HepG2 (cell line): ENCODE results near the gene TCEA3. TPM values are rescaled to one million over a fixed set of nuclear protein-coding genes. Genes with fewer than 3 reads are reported as not detected.

ENCODE experiments used
- ATAC-seq: fragments of 200-7000 bp; cut with Tn5 transposase; 3 replicates; pipeline ENCODE4 v1.9.1; 2020; ENCODE audit warnings: mild to moderate bottlenecking, moderate library complexity
- BruUV-seq: library from RNA; stranded (reverse); fragments of 400-500 nt; replicated peaks from 2 replicates; lab custom pipeline; 2021; lab: Mats Ljungman, UMichigan
- CTCF ChIA-PET: fragments of 300-600 bp; formaldehyde crosslinking; extraction: SDS; loops from one replicate; lab custom pipeline; 2021; ENCODE audit warnings: low total read pairs, inconsistent platforms, low intra/inter-chr PET ratio; lab: Yijun Ruan, JAX
- POLR2A ChIA-PET: fragments of 350-600 bp; sonication (Branson Sonifier 250); formaldehyde crosslinking; loops from one replicate; lab custom pipeline; 2020; ENCODE audit warnings: antibody characterized with exemption, inconsistent platforms; lab: Yijun Ruan, JAX
- DNase-seq: peaks from one replicate; pipeline ENCODE4 v3.0.0-alpha.2; 2015; ENCODE audit warnings: low spot score
- FAIRE-seq: peaks from 3 replicates; lab custom pipeline; 2011; peaks lifted over from hg19 to GRCh38; lab: Jason Lieb, UNC
- H2AFZ ChIP-seq: one replicate; pipeline ENCODE4 v1.6.1; 2011; ENCODE audit warnings: low read length, inconsistent platforms
- H3K27ac ChIP-seq: fragments of 300-600 bp; 3 replicates; pipeline ENCODE4 v1.8.0; 2011; ENCODE audit warnings: mixed run types, mild to moderate bottlenecking, mixed read lengths, low read length, inconsistent platforms; ENCODE audit not compliant: insufficient read depth; ENCODE audit errors: extremely low read length
- H3K27me3 ChIP-seq, 2 experiments: fragments of 200-600 bp in 1 of 2; 2 replicates in 1 of 2; 3 replicates in 1 of 2; pipeline versions ENCODE4 v1.6.0 to v1.8.0; 2011; ENCODE audit warnings: low read length in 2 of 2, mild to moderate bottlenecking in 2 of 2, moderate library complexity in 2 of 2, inconsistent platforms in 1 of 2; ENCODE audit not compliant: insufficient read depth in 2 of 2, control insufficient read depth in 1 of 2
- H3K36me3 ChIP-seq, 2 experiments: fragments of 200-600 bp in 1 of 2; replicated peaks in 1 of 2; 2 replicates in 1 of 2; 3 replicates in 1 of 2; pipeline versions ENCODE4 v1.5.1 to v1.8.0; 2011; ENCODE audit warnings: low read length in 2 of 2, inconsistent platforms in 1 of 2; ENCODE audit not compliant: insufficient read depth in 2 of 2, control insufficient read depth in 1 of 2
- H3K4me1 ChIP-seq: 2 replicates; pipeline ENCODE4 v1.5.1; 2012; ENCODE audit warnings: low read length, inconsistent platforms; ENCODE audit not compliant: insufficient read depth
- H3K4me2 ChIP-seq: 2 replicates; pipeline ENCODE4 v1.6.0; 2011; ENCODE audit warnings: low read depth, low read length, inconsistent platforms
- H3K4me3 ChIP-seq, 3 experiments: fragments of 200-600 bp in 1 of 3; sonication (generic), shearing (Covaris generic) in 1 of 3; replicated peaks in 1 of 3; 2 replicates each; pipeline ENCODE4 v1.5.1; 2011 to 2016; ENCODE audit warnings: low read length in 3 of 3, inconsistent platforms in 2 of 3, low read depth in 2 of 3, mild to moderate bottlenecking in 2 of 3, control low read depth in 1 of 3, mixed read lengths in 1 of 3; ENCODE audit not compliant: insufficient read depth in 1 of 3
- H3K79me2 ChIP-seq: one replicate; pipeline ENCODE4 v1.6.1; 2011; ENCODE audit warnings: low read length, inconsistent platforms; ENCODE audit not compliant: insufficient read depth
- H3K9ac ChIP-seq: 2 replicates; pipeline ENCODE4 v1.6.0; 2011; ENCODE audit warnings: mild to moderate bottlenecking, low read depth, low read length, inconsistent platforms; ENCODE audit not compliant: insufficient read depth
- H3K9me3 ChIP-seq: 2 replicates; pipeline ENCODE4 v1.5.1; 2012; ENCODE audit warnings: mild to moderate bottlenecking, low read length
- H4K20me1 ChIP-seq: 2 replicates; pipeline ENCODE4 v1.6.0; 2011; ENCODE audit warnings: inconsistent platforms, mild to moderate bottlenecking, low read length, moderate library complexity; ENCODE audit not compliant: insufficient read depth
- AKNA ChIP-seq: sonication (generic); formaldehyde crosslinking; IDR thresholded peaks from 2 replicates; pipeline ENCODE4 v1.4.0; 2020; ENCODE audit warnings: missing genetic modification reagents, borderline replicate concordance
- ATF7-NPFF ChIP-seq: sonication (generic); formaldehyde crosslinking; IDR thresholded peaks from 2 replicates; pipeline ENCODE4 v1.8.1; 2023; ENCODE audit warnings: mild to moderate bottlenecking, low read depth, missing genetic modification reagents, moderate library complexity
- ERF ChIP-seq: IDR thresholded peaks from 2 replicates; pipeline ENCODE4 v1.6.1; 2018; ENCODE audit warnings: missing biosample characterization, missing genetic modification reagents
- GATAD1 ChIP-seq: IDR thresholded peaks from 2 replicates; pipeline ENCODE4 v1.6.1; 2016; ENCODE audit warnings: missing genetic modification reagents, missing compliant biosample characterization
- JUNB ChIP-seq: sonication (generic); formaldehyde crosslinking; IDR thresholded peaks from 2 replicates; pipeline ENCODE4 v1.8.0; 2022; ENCODE audit warnings: missing genetic modification reagents, mild to moderate bottlenecking, borderline replicate concordance
- KMT2A ChIP-seq: sonication (generic); formaldehyde crosslinking; IDR thresholded peaks from 2 replicates; pipeline ENCODE4 v1.4.0; 2020; ENCODE audit warnings: missing genetic modification reagents
- MAFG ChIP-seq: sonication (generic); formaldehyde crosslinking; IDR thresholded peaks from 2 replicates; pipeline ENCODE4 v1.5.1; 2020; ENCODE audit warnings: mild to moderate bottlenecking, missing genetic modification reagents
- RBAK ChIP-seq: sonication (generic); formaldehyde crosslinking; IDR thresholded peaks from 2 replicates; pipeline ENCODE4 v1.5.1; 2020; ENCODE audit warnings: mild to moderate bottlenecking, missing genetic modification reagents
- SKI ChIP-seq: fragments of 450-650 bp; IDR thresholded peaks from one replicate; pipeline ENCODE4 v1.6.1; 2018; ENCODE audit warnings: mild to moderate bottlenecking; ENCODE audit not compliant: partially characterized antibody
- SOX13 ChIP-seq, 3 experiments: fragments of 450-650 bp in 1 of 3; sonication (generic) in 1 of 3; formaldehyde crosslinking in 1 of 3; IDR thresholded peaks in 2 of 3; conservative IDR thresholded peaks in 1 of 3; 2 replicates each; pipeline versions ENCODE4 v1.5.0 to v1.6.1; 2016 to 2020; ENCODE audit warnings: antibody characterized with exemption in 1 of 3, mild to moderate bottlenecking in 1 of 3, missing compliant biosample characterization in 1 of 3, missing genetic modification reagents in 1 of 3, moderate library complexity in 1 of 3
- SRSF1 ChIP-seq: fragments of 200-400 bp; formaldehyde crosslinking; optimal IDR thresholded peaks from 2 replicates; pipeline ENCODE3; 2017; ENCODE audit warnings: mild to moderate bottlenecking, low read depth, low read length, moderate library complexity
- TBX2 ChIP-seq: sonication (generic); formaldehyde crosslinking; IDR thresholded peaks from 2 replicates; pipeline ENCODE4 v1.5.0; 2020; ENCODE audit warnings: missing genetic modification reagents, mild to moderate bottlenecking, borderline replicate concordance
- ZC3H13 ChIP-seq: sonication (generic); formaldehyde crosslinking; IDR thresholded peaks from 2 replicates; pipeline ENCODE4 v1.8.1; 2023; ENCODE audit warnings: mild to moderate bottlenecking, missing genetic modification reagents, moderate library complexity
- ZIK1 ChIP-seq: sonication (generic); formaldehyde crosslinking; IDR thresholded peaks from 2 replicates; pipeline ENCODE4 v1.5.0; 2020; ENCODE audit warnings: mild to moderate bottlenecking, low read depth, missing genetic modification reagents, borderline replicate concordance
- WGBS: methylation state at CpG from one replicate; pipeline ENCODE4 v1.1.6; 2017; ENCODE audit warnings: low lambda C conversion rate; 5-methylcytosine and 5-hydroxymethylcytosine counted together
- in situ Hi-C: cut with HindIII; loops from 2 replicates; pipeline ENCODE4 v1.10.0; 2017; ENCODE audit warnings: low pct_unique_long_range_greater_than_20kb; ENCODE audit not compliant: extremely low pct_ligation_motif_present
- intact Hi-C: fragments of 100-400 bp; cut with micrococcal nuclease; formaldehyde crosslinking; loops from one replicate; pipeline ENCODE4 v1.10.0; 2022; ENCODE audit not compliant: unreplicated experiment
- polyA plus RNA-seq, 8 experiments: library from polyadenylated mRNA; depleted of rRNA in 3 of 8; stranded (reverse) in 7 of 8; unstranded in 1 of 8; fragments of >200 nt; fragmentation: Illumina TruSeq in 4 of 8; extraction: Trizol in 4 of 8; gene quantifications; 2 replicates each; pipeline versions ENCODE4 v1.2.1 to v1.2.3, GENCODE V29; 2011 to 2016; ENCODE audit warnings: low read depth in 4 of 8, missing spikeins in 1 of 8, mixed read lengths in 1 of 8; ENCODE audit not compliant: insufficient read depth in 1 of 8
- total RNA-seq, 5 experiments: library from RNA; depleted of rRNA; stranded (reverse); fragments of >200 nt; fragmentation: Illumina TruSeq; extraction: Trizol; gene quantifications; 2 replicates each; pipeline ENCODE4 v1.2.3, GENCODE V29; 2016; ENCODE audit warnings: low read depth in 1 of 5
- TF ChIP-seq, protein P1 (sequence below): sonication (generic); formaldehyde crosslinking; IDR thresholded peaks from 2 replicates; pipeline ENCODE4 v1.4.0; 2020; ENCODE audit warnings: mild to moderate bottlenecking, low read depth, missing genetic modification reagents

Gene TCEA3
- total and polyA plus RNA-seq, 2 of the 13 experiments (the other 11 are each of a cell fraction or from before 2014, with no cell fraction given), result 55.5 to 84.6 TPM

DNA sequence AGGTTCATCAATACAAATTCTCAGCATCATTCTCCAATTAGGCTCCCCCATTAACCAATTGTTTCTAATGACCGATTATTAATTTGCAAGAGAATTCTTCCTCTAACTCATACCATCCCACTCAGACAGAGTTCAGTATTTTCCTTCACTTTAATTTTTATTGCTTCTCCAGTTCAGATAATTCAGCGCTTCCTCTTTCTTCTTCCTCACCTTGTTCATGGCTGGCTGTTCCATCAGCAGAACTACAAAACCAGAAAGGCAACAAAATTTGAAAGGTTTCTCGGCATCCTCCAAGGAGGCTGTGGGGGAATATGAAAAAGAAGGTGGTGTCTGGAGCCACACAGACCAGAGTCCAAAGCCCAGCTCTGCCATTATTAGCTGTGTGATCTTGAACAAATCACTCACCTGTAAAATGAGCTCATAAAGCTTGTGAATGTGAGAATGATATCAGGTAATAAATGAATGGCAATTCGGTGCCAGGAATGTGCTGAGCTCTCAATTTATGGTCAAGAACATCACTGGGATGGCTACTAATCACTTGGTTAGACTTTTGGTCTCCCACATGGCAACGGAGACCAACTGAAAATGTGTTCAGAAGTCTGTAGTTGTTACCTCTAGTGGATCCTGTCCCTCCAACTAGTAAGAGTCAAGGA lies 43.2 kb downstream of the TCEA3 start:
- WGBS, result 93% methylated on average over 5 of the region's 5 CpGs
- no TSS peak for BruUV-seq

More for the DNA sequence above, 43.2 kb downstream of the TCEA3 start:
- H2AFZ ChIP-seq, result no peak overlapping the region
- no peaks in the 10 kb centered on the region for H3K27me3 ChIP-seq
- DNase-seq, result no peak
- H3K9ac ChIP-seq, result no peak overlapping the region
- TF ChIP-seq SKI, result no peak
- TF ChIP-seq ERF (CRISPR knock-in tag), result no peak
- no peak for TF ChIP-seq AKNA (CRISPR knock-in tag)
- TF ChIP-seq ZIK1 (CRISPR knock-in tag), result no peak
- TF ChIP-seq GATAD1 (CRISPR knock-in tag), result no peak
- no peak for TF ChIP-seq TBX2 (CRISPR knock-in tag)
- TF ChIP-seq, protein P1, sequence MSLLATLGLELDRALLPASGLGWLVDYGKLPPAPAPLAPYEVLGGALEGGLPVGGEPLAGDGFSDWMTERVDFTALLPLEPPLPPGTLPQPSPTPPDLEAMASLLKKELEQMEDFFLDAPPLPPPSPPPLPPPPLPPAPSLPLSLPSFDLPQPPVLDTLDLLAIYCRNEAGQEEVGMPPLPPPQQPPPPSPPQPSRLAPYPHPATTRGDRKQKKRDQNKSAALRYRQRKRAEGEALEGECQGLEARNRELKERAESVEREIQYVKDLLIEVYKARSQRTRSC, result no peak
- TF ChIP-seq SRSF1, result no peak
- TF ChIP-seq RBAK (CRISPR knock-in tag), result no peak
- no peak for TF ChIP-seq MAFG
- TF ChIP-seq KMT2A (CRISPR knock-in tag), result no peak
- no peak for TF ChIP-seq ZC3H13 (CRISPR knock-in tag)
- no peak for TF ChIP-seq ATF7-NPFF
- no peak for TF ChIP-seq JUNB
- no peak for TF ChIP-seq SOX13 (IDR thresholded peaks at IDR 0.05)
- no peak for TF ChIP-seq SOX13 (CRISPR knock-in tag; conservative IDR thresholded peaks at IDR 0.05 in 1 of 2, IDR thresholded peaks at IDR 0.05 in 1 of 2)
- H3K9me3 ChIP-seq, result no peaks in the 10 kb centered on the region
- ChIA-PET POLR2A (interaction anchor here (0.9 kb wide), 1 partner anchor 37 kb away, joined by 3 read pairs; the partner anchor contains the start of gene HNRNPR), CTCF (no interaction called here)
- peaks cover 32% of the 10 kb centered on the region for H3K4me1 ChIP-seq
- no peak for FAIRE-seq
- ATAC-seq, result no peak
- H3K79me2 ChIP-seq, result no peaks in the 10 kb centered on the region
- peaks cover 7 to 23% of the 10 kb centered on the region in 2 experiments; a peak in 4 of 5 replicates for H3K36me3 ChIP-seq
- in situ Hi-C loops, result no loop called here
- no peaks in the 10 kb centered on the region for H4K20me1 ChIP-seq
- no peak overlapping the region for H3K27ac ChIP-seq
- H3K4me2 ChIP-seq, result no peak overlapping the region
- intact Hi-C loops, result no loop called here
- no peak overlapping the region for H3K4me3 ChIP-seq
